HepG2 (cell line): ENCODE measurements around the gene LDLR. TPM values are rescaled to one million over a fixed set of nuclear protein-coding genes. Genes with fewer than 3 reads are reported as not detected.

Source experiments
- ADNP ChIP-seq: sonication (generic); formaldehyde crosslinking; IDR thresholded peaks from 2 replicates; pipeline ENCODE4 v1.4.0; 2020; ENCODE audit warnings: missing genetic modification reagents
- BRD4 ChIP-seq: sonication (generic); formaldehyde crosslinking; IDR thresholded peaks from 2 replicates; pipeline ENCODE4 v1.4.0; 2020; ENCODE audit warnings: missing genetic modification reagents
- FOXJ3 ChIP-seq: sonication (generic); formaldehyde crosslinking; IDR thresholded peaks from 2 replicates; pipeline ENCODE4 v1.4.0; 2020; ENCODE audit warnings: missing genetic modification reagents, mild to moderate bottlenecking, borderline replicate concordance
- GFI1 ChIP-seq: sonication (generic); formaldehyde crosslinking; IDR thresholded peaks from 2 replicates; pipeline ENCODE4 v1.5.0; 2020; ENCODE audit warnings: missing genetic modification reagents, mild to moderate bottlenecking, borderline replicate concordance
- HDAC6 ChIP-seq: fragments of 200-600 bp; sonication (generic); IDR thresholded peaks from 2 replicates; pipeline ENCODE4 v1.7.0; 2017; ENCODE audit warnings: mild to moderate bottlenecking, antibody characterized with exemption, low read length, low read depth
- IRF2 ChIP-seq: IDR thresholded peaks from 2 replicates; pipeline ENCODE4 v1.6.1; 2018; ENCODE audit warnings: missing genetic modification reagents, missing compliant biosample characterization
- JARID2 ChIP-seq: sonication (generic); formaldehyde crosslinking; IDR thresholded peaks from 2 replicates; pipeline ENCODE4 v1.8.1; 2023; ENCODE audit warnings: missing genetic modification reagents, inconsistent platforms; ENCODE audit not compliant: insufficient replicate concordance
- KAT2B ChIP-seq: fragments of 150-350 bp; IDR thresholded peaks from 2 replicates; pipeline ENCODE4 v1.6.1; 2014; ENCODE audit warnings: low read depth, low read length, borderline replicate concordance
- KLF16 ChIP-seq, 2 experiments: sonication (generic) in 1 of 2; formaldehyde crosslinking in 1 of 2; IDR thresholded peaks; 2 replicates each; pipeline versions ENCODE4 v1.6.1 to v1.8.0; 2016 to 2023; ENCODE audit warnings: missing genetic modification reagents in 2 of 2, missing compliant biosample characterization in 1 of 2
- LCORL ChIP-seq, 2 experiments: fragments of 450-650 bp in 1 of 2; sonication (generic) in 1 of 2; formaldehyde crosslinking in 1 of 2; IDR thresholded peaks; 2 replicates each; pipeline versions ENCODE4 v1.5.0 to v1.6.1; 2017 to 2020; ENCODE audit warnings: antibody characterized with exemption in 1 of 2, missing genetic modification reagents in 1 of 2
- MTF1 ChIP-seq: sonication (generic); formaldehyde crosslinking; IDR thresholded peaks from 2 replicates; pipeline ENCODE4 v1.5.0; 2020; ENCODE audit warnings: missing genetic modification reagents
- NCOA5 ChIP-seq: sonication (generic); formaldehyde crosslinking; IDR thresholded peaks from 2 replicates; pipeline ENCODE4 v1.4.0; 2020; ENCODE audit warnings: missing genetic modification reagents
- PHF21A ChIP-seq: sonication (generic); formaldehyde crosslinking; IDR thresholded peaks from 2 replicates; pipeline ENCODE4 v1.5.0; 2020; ENCODE audit warnings: mild to moderate bottlenecking, missing genetic modification reagents
- RBAK ChIP-seq: sonication (generic); formaldehyde crosslinking; IDR thresholded peaks from 2 replicates; pipeline ENCODE4 v1.5.1; 2020; ENCODE audit warnings: mild to moderate bottlenecking, missing genetic modification reagents
- RBFOX2 ChIP-seq: fragments of 200-400 bp; formaldehyde crosslinking; IDR thresholded peaks from 2 replicates; pipeline ENCODE4 v1.6.1; 2017; ENCODE audit warnings: low read depth, mild to moderate bottlenecking, low read length
- RNF2 ChIP-seq: fragments of 450-650 bp; conservative IDR thresholded peaks from 2 replicates; pipeline ENCODE4 v1.6.1; 2016; ENCODE audit warnings: low read depth
- TCF12 ChIP-seq, 2 experiments: fragments of 450-650 bp in 1 of 2; sonication (generic) in 1 of 2; formaldehyde crosslinking in 1 of 2; IDR thresholded peaks; 2 replicates each; pipeline versions ENCODE4 v1.6.1 to v1.8.0; 2017 to 2022; ENCODE audit warnings: antibody characterized with exemption in 1 of 2, mild to moderate bottlenecking in 1 of 2, missing genetic modification reagents in 1 of 2, moderate library complexity in 1 of 2
- TP53 ChIP-seq: sonication (generic); formaldehyde crosslinking; conservative IDR thresholded peaks from 2 replicates; pipeline ENCODE4 v1.4.0; 2020; ENCODE audit warnings: missing genetic modification reagents
- ZNF253 ChIP-seq: sonication (generic); formaldehyde crosslinking; IDR thresholded peaks from 2 replicates; pipeline ENCODE4 v1.8.0; 2022; ENCODE audit warnings: mild to moderate bottlenecking, missing genetic modification reagents, borderline replicate concordance
- ZNF333 ChIP-seq: sonication (generic); formaldehyde crosslinking; IDR thresholded peaks from 2 replicates; pipeline ENCODE4 v1.4.0; 2020; ENCODE audit warnings: mild to moderate bottlenecking, missing genetic modification reagents, borderline replicate concordance
- ZNF567 ChIP-seq: sonication (generic); formaldehyde crosslinking; IDR thresholded peaks from 2 replicates; pipeline ENCODE4 v1.8.1; 2023; ENCODE audit warnings: mild to moderate bottlenecking, missing genetic modification reagents, borderline replicate concordance
- ZNF577 ChIP-seq: sonication (generic); formaldehyde crosslinking; IDR thresholded peaks from 2 replicates; pipeline ENCODE4 v1.4.0; 2020; ENCODE audit warnings: mild to moderate bottlenecking, low read depth, missing genetic modification reagents, borderline replicate concordance
- ZNF749 ChIP-seq: sonication (generic); formaldehyde crosslinking; IDR thresholded peaks from 2 replicates; pipeline ENCODE4 v1.8.0; 2022; ENCODE audit warnings: mild to moderate bottlenecking, missing genetic modification reagents, moderate library complexity, borderline replicate concordance
- ZNF788 ChIP-seq: sonication (generic); formaldehyde crosslinking; IDR thresholded peaks from 2 replicates; pipeline ENCODE4 v1.5.0; 2020; ENCODE audit warnings: mild to moderate bottlenecking, missing genetic modification reagents, borderline replicate concordance
- polyA plus RNA-seq, 8 experiments: library from polyadenylated mRNA; depleted of rRNA in 3 of 8; stranded (reverse) in 7 of 8; unstranded in 1 of 8; fragments of >200 nt; fragmentation: Illumina TruSeq in 4 of 8; extraction: Trizol in 4 of 8; gene quantifications; 2 replicates each; pipeline versions ENCODE4 v1.2.1 to v1.2.3, GENCODE V29; 2011 to 2016; ENCODE audit warnings: low read depth in 4 of 8, missing spikeins in 1 of 8, mixed read lengths in 1 of 8; ENCODE audit not compliant: insufficient read depth in 1 of 8
- total RNA-seq, 5 experiments: library from RNA; depleted of rRNA; stranded (reverse); fragments of >200 nt; fragmentation: Illumina TruSeq; extraction: Trizol; gene quantifications; 2 replicates each; pipeline ENCODE4 v1.2.3, GENCODE V29; 2016; ENCODE audit warnings: low read depth in 1 of 5
- TF ChIP-seq, protein P1 (sequence below): sonication (generic); formaldehyde crosslinking; conservative IDR thresholded peaks from 2 replicates; pipeline ENCODE4 v1.8.0; 2022; ENCODE audit warnings: mild to moderate bottlenecking, moderate library complexity, missing genetic modification reagents
- TF ChIP-seq, protein P2 (sequence below): sonication (generic); formaldehyde crosslinking; IDR thresholded peaks from 2 replicates; pipeline ENCODE4 v1.4.0; 2020; ENCODE audit warnings: missing genetic modification reagents

Gene LDLR
- total and polyA plus RNA-seq, 2 of the 13 experiments (the other 11 are each of a cell fraction or from before 2014, with no cell fraction given): 51.6 to 92.5 TPM

DNA sequence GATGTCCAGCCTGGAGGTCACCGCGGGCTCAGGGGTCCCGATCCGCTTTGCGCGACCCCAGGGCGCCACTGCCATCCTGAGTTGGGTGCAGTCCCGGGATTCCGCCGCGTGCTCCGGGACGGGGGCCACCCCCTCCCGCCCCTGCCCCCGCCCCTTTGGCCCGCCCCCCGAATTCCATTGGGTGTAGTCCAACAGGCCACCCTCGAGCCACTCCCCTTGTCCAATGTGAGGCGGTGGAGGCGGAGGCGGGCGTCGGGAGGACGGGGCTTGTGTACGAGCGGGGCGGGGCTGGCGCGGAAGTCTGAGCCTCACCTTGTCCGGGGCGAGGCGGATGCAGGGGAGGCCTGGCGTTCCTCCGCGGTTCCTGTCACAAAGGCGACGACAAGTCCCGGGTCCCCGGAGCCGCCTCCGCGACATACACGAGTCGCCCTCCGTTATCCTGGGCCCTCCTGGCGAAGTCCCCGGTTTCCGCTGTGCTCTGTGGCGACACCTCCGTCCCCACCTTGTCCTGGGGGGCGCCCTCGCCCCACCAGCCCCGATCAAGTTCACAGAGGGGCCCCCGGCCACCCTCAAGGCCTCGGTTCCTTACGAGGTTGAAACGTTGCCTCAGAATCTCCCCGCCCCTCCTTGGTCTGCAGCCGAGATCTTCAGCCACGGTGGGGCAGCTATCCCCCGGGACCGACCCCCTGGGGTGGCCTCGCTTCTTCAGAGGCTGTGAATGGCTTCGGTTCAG, 1.2 kb downstream of the LDLR start (continued):
- no peak; the same call in 1 of the 2 replicates for TF ChIP-seq ZNF567 (CRISPR knock-in tag)
- TF ChIP-seq RNF2: no peak
- no peak for TF ChIP-seq ZNF253 (CRISPR knock-in tag)
- TF ChIP-seq TP53 (CRISPR knock-in tag): no peak
- peak; percentile 12; the same call in 1 of the 2 replicates for TF ChIP-seq IRF2 (CRISPR knock-in tag)
- TF ChIP-seq JARID2 (CRISPR knock-in tag): no peak
- no peak for TF ChIP-seq BRD4
- TF ChIP-seq RBAK: no peak
- no peak for TF ChIP-seq LCORL (IDR thresholded peaks at IDR 0.05)
- no peak; the same call in 1 of the 2 replicates for TF ChIP-seq LCORL (CRISPR knock-in tag; IDR thresholded peaks at IDR 0.05)
- TF ChIP-seq ZNF749: no peak
- no peak for TF ChIP-seq FOXJ3
- peak; percentile 36; the same call in 1 of the 2 replicates for TF ChIP-seq ZNF788
- TF ChIP-seq HDAC6: no peak
- TF ChIP-seq KLF16 (CRISPR knock-in tag; IDR thresholded peaks at IDR 0.05): peak in 1 of 2 experiments; percentile 56; a peak in 2 of 4 replicates
- TF ChIP-seq MTF1 (CRISPR knock-in tag): no peak
- 0 out of 2 replicates have a peak, but pooled peaks have one; percentile 11 for TF ChIP-seq GFI1 (CRISPR knock-in tag)
- TF ChIP-seq ADNP (CRISPR knock-in tag): no peak
- no peak for TF ChIP-seq NCOA5 (CRISPR knock-in tag)
- TF ChIP-seq, protein P1, sequence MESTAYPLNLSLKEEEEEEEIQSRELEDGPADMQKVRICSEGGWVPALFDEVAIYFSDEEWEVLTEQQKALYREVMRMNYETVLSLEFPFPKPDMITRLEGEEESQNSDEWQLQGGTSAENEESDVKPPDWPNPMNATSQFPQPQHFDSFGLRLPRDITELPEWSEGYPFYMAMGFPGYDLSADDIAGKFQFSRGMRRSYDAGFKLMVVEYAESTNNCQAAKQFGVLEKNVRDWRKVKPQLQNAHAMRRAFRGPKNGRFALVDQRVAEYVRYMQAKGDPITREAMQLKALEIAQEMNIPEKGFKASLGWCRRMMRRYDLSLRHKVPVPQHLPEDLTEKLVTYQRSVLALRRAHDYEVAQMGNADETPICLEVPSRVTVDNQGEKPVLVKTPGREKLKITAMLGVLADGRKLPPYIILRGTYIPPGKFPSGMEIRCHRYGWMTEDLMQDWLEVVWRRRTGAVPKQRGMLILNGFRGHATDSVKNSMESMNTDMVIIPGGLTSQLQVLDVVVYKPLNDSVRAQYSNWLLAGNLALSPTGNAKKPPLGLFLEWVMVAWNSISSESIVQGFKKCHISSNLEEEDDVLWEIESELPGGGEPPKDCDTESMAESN (CRISPR knock-in tag): no peak
- no peak for TF ChIP-seq TCF12 (IDR thresholded peaks at IDR 0.05)
- TF ChIP-seq TCF12 (CRISPR knock-in tag; IDR thresholded peaks at IDR 0.05): peak; percentile 49; the same call in 1 of the 2 replicates
- TF ChIP-seq ZNF333: peak; percentile 30; the same call in 1 of the 2 replicates
- TF ChIP-seq, protein P2, sequence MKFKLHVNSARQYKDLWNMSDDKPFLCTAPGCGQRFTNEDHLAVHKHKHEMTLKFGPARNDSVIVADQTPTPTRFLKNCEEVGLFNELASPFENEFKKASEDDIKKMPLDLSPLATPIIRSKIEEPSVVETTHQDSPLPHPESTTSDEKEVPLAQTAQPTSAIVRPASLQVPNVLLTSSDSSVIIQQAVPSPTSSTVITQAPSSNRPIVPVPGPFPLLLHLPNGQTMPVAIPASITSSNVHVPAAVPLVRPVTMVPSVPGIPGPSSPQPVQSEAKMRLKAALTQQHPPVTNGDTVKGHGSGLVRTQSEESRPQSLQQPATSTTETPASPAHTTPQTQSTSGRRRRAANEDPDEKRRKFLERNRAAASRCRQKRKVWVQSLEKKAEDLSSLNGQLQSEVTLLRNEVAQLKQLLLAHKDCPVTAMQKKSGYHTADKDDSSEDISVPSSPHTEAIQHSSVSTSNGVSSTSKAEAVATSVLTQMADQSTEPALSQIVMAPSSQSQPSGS: no peak; the same call in 1 of the 2 replicates
- peak; percentile 95 for TF ChIP-seq RBFOX2
- no peak for TF ChIP-seq PHF21A
- no peak for TF ChIP-seq ZNF577
- no peak for TF ChIP-seq KAT2B
